Erythroblast (primary cell): ENCODE measurements around the gene SUPT3H.

Experiments
- GATA1 ChIP-seq: IDR thresholded peaks from 2 replicates; pipeline ENCODE4 v1.6.1; 2011; ENCODE audit warnings: low read depth, mild to moderate bottlenecking, control low read depth, low read length, moderate library complexity
- POLR2A ChIP-seq: IDR thresholded peaks from 2 replicates; pipeline ENCODE4 v1.6.1; 2011; ENCODE audit warnings: mild to moderate bottlenecking, low read length

GRCh38 chr6:45400021-45400420 lies 22.3 kb upstream of the SUPT3H start:
- TF ChIP-seq POLR2A: no peak
- no peak for TF ChIP-seq GATA1
